ENCODE results near the gene CTDSP1.

The CTDSP1 gene

GRCh38 chr2:218425531-218425930 lies 25.9 kb downstream of the CTDSP1 start:
- Histone ChIP-seq H3K4me3 (ENCODE audit: low read length in 2 of 2) (no peak overlapping the region), H3K27ac (replicated peaks; ENCODE audit: low read length) (no peak overlapping the region), H2AFZ (ENCODE audit: low read length) (no peak overlapping the region), H3K9me3 (replicated peaks in 1 of 2; ENCODE audit: control insufficient read depth in 2 of 2, insufficient read depth in 1 of 2, low read depth in 1 of 2, low read length in 2 of 2) (peaks cover 0 to 2% of the 10 kb centered on the region in 2 donors), H2AK5ac (ENCODE audit: low read depth, low read length) (no peak overlapping the region), H3K79me1 (ENCODE audit: low read depth, low read length) (peaks cover 4% of the 10 kb centered on the region), H3K4me1 (ENCODE audit: control insufficient read depth in 2 of 2, insufficient read depth in 1 of 2, low read depth in 1 of 2, low read length in 2 of 2) (peaks cover 0 to 4% of the 10 kb centered on the region in 2 donors), H2BK5ac (ENCODE audit: low read length) (no peak overlapping the region), H4K91ac (ENCODE audit: low read depth, low read length, poor library complexity) (no peak overlapping the region), H2BK12ac (ENCODE audit: low read length) (no peak overlapping the region), H2BK15ac (ENCODE audit: low read length) (peak overlapping the region; percentile 64), H3K4me2 (ENCODE audit: insufficient read depth, low read length, poor library complexity, severe bottlenecking) (no peak overlapping the region), H3K27me3 (ENCODE audit: control insufficient read depth in 3 of 3, insufficient read depth in 3 of 3, low read depth in 1 of 3, low read length in 3 of 3) (peaks cover 0 to 15% (median 2%) of the 10 kb centered on the region in 3 experiments), H3K14ac (ENCODE audit: low read length) (no peak overlapping the region), H3K36me3 (replicated peaks in 1 of 2; ENCODE audit: control insufficient read depth in 2 of 2, insufficient read depth in 2 of 2, low read length in 2 of 2) (no peaks in the 10 kb centered on the region), H3K23ac (ENCODE audit: low read depth, low read length, poor library complexity) (no peak overlapping the region), H2BK120ac (ENCODE audit: low read depth, low read length) (no peak overlapping the region), H3K4ac (ENCODE audit: low read length) (no peak overlapping the region), H3K9ac (ENCODE audit: low read depth, low read length, poor library complexity) (no peak overlapping the region), H4K8ac (ENCODE audit: low read depth, low read length) (peak overlapping the region; percentile 65), H3K18ac (ENCODE audit: low read length) (peak overlapping the region; percentile 57)
- WGBS, 2 donors (ENCODE audit: extremely low coverage in 2 of 2, insufficient read length in 2 of 2, insufficient replicate concordance in 1 of 2), result no CpG with 5 or more reads among the region's 10 CpGs
- DNase-seq (ENCODE audit: low spot score), result no peak

- no peak for DNase-seq (ENCODE audit: low spot score)
- H3K4me1 ChIP-seq (ENCODE audit: control insufficient read depth in 2 of 2, insufficient read depth in 1 of 2, low read depth in 1 of 2, low read length in 2 of 2), result peaks cover 0 to 4% of the 10 kb centered on the region in 2 donors
These were observed 28.1 kb downstream of the CTDSP1 start for GRCh38 chr2:218427741-218428140.

DNA sequence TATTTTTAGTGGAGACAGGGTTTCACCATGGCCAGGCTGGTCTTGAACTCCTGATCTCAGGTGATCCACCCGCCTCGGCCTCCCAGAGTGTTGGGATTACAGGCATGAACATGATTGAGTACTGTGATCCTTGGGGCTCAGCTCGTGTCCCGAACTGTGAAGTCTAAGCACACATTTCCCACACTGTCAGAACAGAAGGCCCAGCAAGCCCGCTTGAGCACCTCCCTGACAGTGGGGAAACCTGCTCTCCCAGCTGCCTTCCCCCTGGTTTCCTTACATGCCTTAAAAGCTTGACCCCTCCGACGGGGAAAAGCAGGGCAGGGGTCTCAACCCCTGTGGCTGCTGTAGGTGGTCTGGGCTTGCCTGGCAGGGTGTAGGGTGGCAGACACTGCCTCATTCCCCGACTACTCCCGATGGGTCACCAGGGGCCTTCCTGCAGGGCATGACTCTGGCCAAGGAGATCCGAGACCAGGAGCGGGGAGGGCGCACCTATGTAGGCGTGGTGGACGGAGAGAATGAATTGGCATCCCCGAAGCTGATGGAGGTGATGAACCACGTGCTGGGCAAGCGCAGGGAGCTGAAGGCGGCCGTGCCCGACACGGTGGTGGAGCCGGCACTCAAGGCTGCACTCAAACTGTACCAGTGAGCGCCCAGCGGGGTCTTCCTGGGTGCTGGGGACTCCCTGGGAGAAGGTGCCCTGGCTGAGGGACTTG lies 29.3 kb downstream of the CTDSP1 start:
- no peak overlapping the region for H3K9ac ChIP-seq (ENCODE audit: low read depth, low read length, poor library complexity)
- H4K91ac ChIP-seq (ENCODE audit: low read depth, low read length, poor library complexity), result no peak overlapping the region
- no CpG with 5 or more reads among the region's 24 CpGs for WGBS, 2 donors (ENCODE audit: extremely low coverage in 2 of 2, insufficient read length in 2 of 2, insufficient replicate concordance in 1 of 2)
- H3K4me2 ChIP-seq (ENCODE audit: insufficient read depth, low read length, poor library complexity, severe bottlenecking), result no peak overlapping the region
- no peak for DNase-seq (ENCODE audit: low spot score)
- H2AK5ac ChIP-seq (ENCODE audit: low read depth, low read length), result no peak overlapping the region
- H2BK120ac ChIP-seq (ENCODE audit: low read depth, low read length), result no peak overlapping the region
- no peak overlapping the region for H3K27ac ChIP-seq (replicated peaks; ENCODE audit: low read length)
- H3K4me3 ChIP-seq (ENCODE audit: low read length in 2 of 2), result no peak overlapping the region
- no peak overlapping the region for H2BK12ac ChIP-seq (ENCODE audit: low read length)
- peak overlapping the region; percentile 68 for H3K23ac ChIP-seq (ENCODE audit: low read depth, low read length, poor library complexity)
- H3K18ac ChIP-seq (ENCODE audit: low read length), result no peak overlapping the region
- H3K4me1 ChIP-seq (ENCODE audit: control insufficient read depth in 2 of 2, insufficient read depth in 1 of 2, low read depth in 1 of 2, low read length in 2 of 2), result no peaks in the 10 kb centered on the region
- H3K9me3 ChIP-seq (replicated peaks in 1 of 2; ENCODE audit: control insufficient read depth in 2 of 2, insufficient read depth in 1 of 2, low read depth in 1 of 2, low read length in 2 of 2), result peaks cover 0 to 2% of the 10 kb centered on the region in 2 donors
- H3K14ac ChIP-seq (ENCODE audit: low read length), result peak overlapping the region; percentile 71
- peaks cover 0 to 25% (median 0%) of the 10 kb centered on the region in 3 experiments for H3K27me3 ChIP-seq (ENCODE audit: control insufficient read depth in 3 of 3, insufficient read depth in 3 of 3, low read depth in 1 of 3, low read length in 3 of 3)
- H3K36me3 ChIP-seq (replicated peaks in 1 of 2; ENCODE audit: control insufficient read depth in 2 of 2, insufficient read depth in 2 of 2, low read length in 2 of 2), result no peaks in the 10 kb centered on the region
- H2AFZ ChIP-seq (ENCODE audit: low read length), result no peak overlapping the region
- H3K4ac ChIP-seq (ENCODE audit: low read length), result no peak overlapping the region
- H2BK5ac ChIP-seq (ENCODE audit: low read length), result no peak overlapping the region
- H3K79me1 ChIP-seq (ENCODE audit: low read depth, low read length), result peaks cover 4% of the 10 kb centered on the region
- no peak overlapping the region for H4K8ac ChIP-seq (ENCODE audit: low read depth, low read length)
- H2BK15ac ChIP-seq (ENCODE audit: low read length), result no peak overlapping the region

More at GRCh38 chr2:218427741-218428140, 28.1 kb downstream of the CTDSP1 start:
- Histone ChIP-seq H3K79me1 (ENCODE audit: low read depth, low read length) (peaks cover 4% of the 10 kb centered on the region), H2BK120ac (ENCODE audit: low read depth, low read length) (no peak overlapping the region), H3K9ac (ENCODE audit: low read depth, low read length, poor library complexity) (no peak overlapping the region), H2BK12ac (ENCODE audit: low read length) (no peak overlapping the region), H3K27me3 (ENCODE audit: control insufficient read depth in 3 of 3, insufficient read depth in 3 of 3, low read depth in 1 of 3, low read length in 3 of 3) (peaks cover 0 to 25% (median 2%) of the 10 kb centered on the region in 3 experiments), H4K8ac (ENCODE audit: low read depth, low read length) (no peak overlapping the region), H3K4me3 (ENCODE audit: low read length in 2 of 2) (peak overlapping the region in 1 of 2 donors; percentile 6), H4K91ac (ENCODE audit: low read depth, low read length, poor library complexity) (no peak overlapping the region), H2AK5ac (ENCODE audit: low read depth, low read length) (no peak overlapping the region), H3K18ac (ENCODE audit: low read length) (peak overlapping the region; percentile 48), H2BK5ac (ENCODE audit: low read length) (no peak overlapping the region), H2BK15ac (ENCODE audit: low read length) (peak overlapping the region; percentile 83), H2AFZ (ENCODE audit: low read length) (no peak overlapping the region), H3K14ac (ENCODE audit: low read length) (peak overlapping the region; percentile 82), H3K23ac (ENCODE audit: low read depth, low read length, poor library complexity) (peak overlapping the region; percentile 89), H3K4me2 (ENCODE audit: insufficient read depth, low read length, poor library complexity, severe bottlenecking) (no peak overlapping the region), H3K36me3 (replicated peaks in 1 of 2; ENCODE audit: control insufficient read depth in 2 of 2, insufficient read depth in 2 of 2, low read length in 2 of 2) (no peaks in the 10 kb centered on the region), H3K4ac (ENCODE audit: low read length) (no peak overlapping the region), H3K9me3 (replicated peaks in 1 of 2; ENCODE audit: control insufficient read depth in 2 of 2, insufficient read depth in 1 of 2, low read depth in 1 of 2, low read length in 2 of 2) (peaks cover 0 to 2% of the 10 kb centered on the region in 2 donors), H3K27ac (replicated peaks; ENCODE audit: low read length) (no peak overlapping the region)
- no CpG with 5 or more reads among the region's 11 CpGs for WGBS, 2 donors (ENCODE audit: extremely low coverage in 2 of 2, insufficient read length in 2 of 2, insufficient replicate concordance in 1 of 2)

DNA sequence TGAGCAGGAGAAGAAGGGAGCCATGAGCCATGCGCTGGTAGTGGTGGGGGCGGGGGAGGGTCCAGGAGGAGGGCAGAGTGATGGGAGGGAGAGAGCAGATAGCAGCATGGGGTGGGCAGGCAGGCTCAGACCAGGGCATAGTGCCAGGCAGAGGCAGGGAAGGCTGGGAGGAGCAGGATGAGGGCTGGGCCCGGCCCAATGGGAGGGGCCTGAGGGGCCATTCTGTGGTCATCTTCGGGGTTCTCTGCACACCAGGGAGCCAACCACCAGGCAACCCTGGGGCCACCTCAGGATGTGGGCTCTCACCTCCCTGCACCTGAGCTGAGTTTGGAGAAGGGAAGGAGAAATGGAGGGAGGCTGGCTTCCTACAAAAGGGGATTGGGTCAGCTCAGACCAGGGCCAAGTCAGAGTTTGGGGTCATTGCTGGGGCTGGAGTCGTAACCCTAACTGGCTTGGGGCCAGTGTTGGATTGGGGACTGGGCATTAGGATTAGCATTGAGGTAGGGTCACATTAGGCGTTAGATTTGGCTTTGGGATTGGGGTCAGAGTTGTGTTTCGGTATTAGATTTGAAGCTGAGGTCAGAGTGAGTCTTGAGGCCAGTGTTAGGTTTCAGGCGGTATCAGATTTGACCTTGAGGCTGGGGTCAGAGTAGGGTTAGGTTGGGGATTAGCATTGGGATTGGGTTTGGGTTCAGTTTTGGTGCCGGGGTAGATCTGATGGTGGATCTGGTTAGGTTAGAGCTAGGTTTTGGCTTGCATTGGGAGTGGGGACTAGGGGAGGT lies 30.4 kb downstream of the CTDSP1 start:
- H3K4me1 ChIP-seq (ENCODE audit: control insufficient read depth in 2 of 2, insufficient read depth in 1 of 2, low read depth in 1 of 2, low read length in 2 of 2), result peaks cover 0 to 5% of the 10 kb centered on the region in 2 donors
- H2BK12ac ChIP-seq (ENCODE audit: low read length), result no peak overlapping the region
- no peak overlapping the region for H3K27ac ChIP-seq (replicated peaks; ENCODE audit: low read length)
- H3K23ac ChIP-seq (ENCODE audit: low read depth, low read length, poor library complexity), result no peak overlapping the region
- no peak overlapping the region for H4K91ac ChIP-seq (ENCODE audit: low read depth, low read length, poor library complexity)
- H2AK5ac ChIP-seq (ENCODE audit: low read depth, low read length), result no peak overlapping the region
- H3K4me2 ChIP-seq (ENCODE audit: insufficient read depth, low read length, poor library complexity, severe bottlenecking), result no peak overlapping the region
- peaks cover 4% of the 10 kb centered on the region for H3K79me1 ChIP-seq (ENCODE audit: low read depth, low read length)
- no peak overlapping the region for H2AFZ ChIP-seq (ENCODE audit: low read length)
- no peak overlapping the region for H2BK120ac ChIP-seq (ENCODE audit: low read depth, low read length)
- H2BK15ac ChIP-seq (ENCODE audit: low read length), result no peak overlapping the region
- WGBS, 2 donors (ENCODE audit: extremely low coverage in 2 of 2, insufficient read length in 2 of 2, insufficient replicate concordance in 1 of 2), result no CpG with 5 or more reads among the region's 9 CpGs
- H3K9ac ChIP-seq (ENCODE audit: low read depth, low read length, poor library complexity), result no peak overlapping the region
- no peak overlapping the region for H4K8ac ChIP-seq (ENCODE audit: low read depth, low read length)
- H3K4me3 ChIP-seq (ENCODE audit: low read length in 2 of 2), result no peak overlapping the region
- H3K36me3 ChIP-seq (replicated peaks in 1 of 2; ENCODE audit: control insufficient read depth in 2 of 2, insufficient read depth in 2 of 2, low read length in 2 of 2), result no peaks in the 10 kb centered on the region
- H3K9me3 ChIP-seq (replicated peaks in 1 of 2; ENCODE audit: control insufficient read depth in 2 of 2, insufficient read depth in 1 of 2, low read depth in 1 of 2, low read length in 2 of 2), result peaks cover 0 to 2% of the 10 kb centered on the region in 2 donors
- H3K14ac ChIP-seq (ENCODE audit: low read length), result no peak overlapping the region
- no peak overlapping the region for H2BK5ac ChIP-seq (ENCODE audit: low read length)
- no peak for DNase-seq (ENCODE audit: low spot score)
- no peak overlapping the region for H3K18ac ChIP-seq (ENCODE audit: low read length)
- peaks cover 0 to 25% (median 0%) of the 10 kb centered on the region in 3 experiments for H3K27me3 ChIP-seq (ENCODE audit: control insufficient read depth in 3 of 3, insufficient read depth in 3 of 3, low read depth in 1 of 3, low read length in 3 of 3)
- H3K4ac ChIP-seq (ENCODE audit: low read length), result no peak overlapping the region

Data from neuronal stem cell (in vitro differentiated cells).